ENCODE measurements around the gene PDE9A.

PDE9A gene

DNA sequence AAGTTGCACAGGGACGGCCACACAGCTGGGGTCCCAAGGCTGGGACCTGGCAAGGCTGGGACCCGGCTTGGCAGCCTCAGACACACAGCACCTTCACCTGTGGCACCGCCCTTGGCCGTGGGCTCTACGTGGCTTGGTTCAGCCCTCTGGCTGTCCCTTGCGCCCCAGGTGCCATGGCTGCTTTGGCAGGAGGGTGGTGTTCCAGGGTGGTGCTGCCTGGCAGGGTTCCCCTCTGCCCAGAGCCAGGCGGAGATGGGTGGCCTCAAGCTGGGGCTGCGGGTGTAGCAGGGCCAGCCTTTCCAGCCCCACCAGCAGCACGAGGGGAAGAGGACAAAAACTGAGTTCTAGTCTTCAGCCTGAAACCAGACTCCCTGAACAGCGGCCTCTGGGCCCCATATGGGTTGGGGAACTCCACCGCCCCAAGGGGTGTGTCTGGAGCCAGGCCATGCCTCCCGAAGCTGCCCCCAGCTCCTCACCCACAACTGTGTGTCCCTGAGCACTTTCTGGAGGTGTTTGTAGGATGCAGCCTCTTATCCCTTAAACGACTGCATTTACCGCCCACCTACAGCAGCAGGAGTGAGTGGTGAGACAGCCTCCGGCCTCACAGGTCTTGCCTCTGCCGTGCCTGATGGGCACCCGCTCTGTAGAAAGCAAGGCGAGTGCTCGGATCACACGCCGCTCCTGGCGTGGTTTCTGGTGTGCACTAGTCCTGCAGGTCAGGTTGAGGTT is 92.3 kb downstream of the PDE9A start:
- DNase-seq, result no peak

DNA sequence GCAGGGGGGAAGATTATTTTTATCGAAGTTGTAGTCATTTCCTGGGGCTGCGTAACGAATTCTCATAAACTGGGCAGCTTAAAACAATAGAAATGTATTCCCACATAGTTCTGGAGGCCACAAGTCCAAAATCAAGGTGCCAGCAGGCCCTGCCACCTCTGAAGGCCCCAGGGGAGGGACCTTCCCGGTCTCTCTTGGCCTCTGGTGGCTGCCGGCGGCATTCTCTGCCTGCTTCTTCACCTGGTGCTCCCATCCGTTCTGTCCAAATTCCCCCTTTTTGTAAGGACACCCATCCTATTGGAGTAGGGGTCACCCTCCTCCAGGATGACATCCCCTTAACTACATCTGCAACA is 92.8 kb downstream of the PDE9A start:
- DNase-seq, result no peak

DNA sequence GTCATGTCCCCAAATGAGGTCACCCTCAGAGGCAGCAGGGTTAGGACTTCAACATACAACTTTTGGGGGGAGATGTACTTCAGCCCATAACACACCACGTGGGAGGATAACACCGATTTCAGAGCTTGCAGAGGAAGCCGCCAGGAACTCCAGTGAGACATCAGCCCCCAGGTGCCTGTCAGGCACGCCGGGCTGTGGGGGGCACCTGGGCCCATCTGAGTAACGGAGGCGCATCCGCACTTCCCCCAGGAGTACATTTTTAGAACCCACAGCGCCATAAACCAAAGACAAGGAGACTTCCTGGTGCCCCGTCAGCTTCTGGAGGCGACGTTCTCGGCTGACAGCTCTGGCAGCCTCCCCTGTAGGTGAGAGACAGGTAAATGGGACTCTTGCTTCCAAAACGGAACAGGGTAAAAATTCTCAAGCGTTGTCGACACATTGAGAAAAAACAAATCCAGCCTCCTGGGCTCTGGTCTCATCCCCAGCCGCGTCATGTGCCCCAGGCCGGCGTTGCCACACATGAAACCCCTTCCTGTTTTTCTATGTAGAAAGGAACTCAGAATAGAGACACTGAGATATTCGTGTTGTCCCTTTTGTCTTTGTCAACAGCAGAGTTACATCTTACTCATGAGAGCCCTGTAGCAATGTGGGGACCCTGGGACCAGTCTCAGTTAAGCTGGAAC is 93.3 kb downstream of the PDE9A start:
- peak; percentile 43 for DNase-seq

DNA sequence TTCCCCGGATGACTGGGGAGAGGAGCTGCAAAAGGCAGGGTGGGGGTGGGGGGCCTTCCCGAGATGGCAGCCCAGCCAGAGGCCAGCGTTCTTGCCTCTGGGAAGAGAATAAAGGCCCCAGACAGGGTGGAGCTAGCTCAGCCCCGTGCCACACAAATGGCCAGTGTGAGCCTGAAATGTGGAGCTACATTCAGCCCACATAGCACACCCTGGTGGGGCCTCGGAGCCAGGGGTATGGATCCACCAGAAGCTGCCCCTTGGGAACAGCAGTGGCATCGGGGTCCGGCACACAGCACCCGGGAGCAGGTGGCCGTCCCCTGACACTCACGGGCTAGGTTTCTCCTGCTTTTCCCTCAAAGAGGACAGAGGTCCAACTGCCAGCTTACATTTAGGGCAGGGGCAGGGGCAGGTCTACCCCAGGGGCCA is 93.9 kb downstream of the PDE9A start:
- DNase-seq, result no peak

DNA sequence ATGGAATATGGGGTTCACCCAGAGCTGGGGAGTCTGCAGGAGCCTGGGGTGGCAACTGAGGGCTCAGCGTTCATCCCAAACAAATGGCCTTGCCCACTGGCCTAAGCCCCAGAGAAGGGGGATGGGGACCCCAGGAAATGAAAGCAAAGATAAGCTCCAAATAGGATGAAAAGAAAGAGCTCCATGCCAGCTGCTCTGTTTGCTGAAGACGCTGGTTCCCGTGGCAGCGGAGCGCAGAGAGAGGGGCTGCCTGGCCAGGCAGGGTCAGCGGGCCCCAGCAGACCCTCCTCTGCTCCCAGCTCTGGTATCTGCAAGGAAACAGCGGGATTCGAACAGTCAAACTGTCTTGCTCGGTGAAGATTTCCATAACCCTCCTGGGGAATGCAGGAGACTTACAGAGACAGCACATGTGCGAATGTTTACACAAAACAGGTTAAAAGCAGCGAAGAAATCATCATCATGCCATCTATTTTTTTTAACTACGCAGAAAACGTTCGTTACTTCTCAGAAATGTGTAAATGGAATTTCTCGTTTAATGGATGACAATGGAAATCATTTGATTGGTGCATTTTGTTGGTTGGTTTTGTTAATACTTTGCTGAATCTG is 94.4 kb downstream of the PDE9A start:
- no peak for DNase-seq

DNA sequence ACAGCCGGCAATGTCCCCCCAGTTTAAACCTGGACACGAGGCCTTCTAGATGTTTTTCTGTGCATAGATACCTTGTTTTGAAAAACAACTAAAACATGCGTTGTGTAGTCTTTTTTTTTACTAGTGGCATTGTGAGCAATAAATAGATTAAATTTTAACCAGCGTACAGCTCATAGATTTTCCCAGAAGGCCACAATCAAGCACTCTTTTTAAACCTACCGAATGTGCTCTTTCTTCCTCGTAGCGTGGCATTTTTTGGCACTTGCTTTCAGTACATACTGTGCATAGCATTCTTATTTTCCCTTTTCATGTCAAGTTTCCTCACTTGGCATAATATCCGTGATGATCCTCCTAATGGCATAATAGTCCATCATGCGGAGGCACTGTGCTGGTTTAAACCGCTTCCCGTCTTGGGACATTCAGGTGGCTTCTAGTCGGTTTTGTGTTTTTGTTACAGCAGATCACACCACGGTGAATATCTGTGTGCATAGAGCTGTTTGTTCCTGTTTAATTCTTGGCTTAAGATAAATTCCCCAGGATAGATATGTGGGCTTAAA is 95.3 kb downstream of the PDE9A start:
- DNase-seq, result no peak

DNA sequence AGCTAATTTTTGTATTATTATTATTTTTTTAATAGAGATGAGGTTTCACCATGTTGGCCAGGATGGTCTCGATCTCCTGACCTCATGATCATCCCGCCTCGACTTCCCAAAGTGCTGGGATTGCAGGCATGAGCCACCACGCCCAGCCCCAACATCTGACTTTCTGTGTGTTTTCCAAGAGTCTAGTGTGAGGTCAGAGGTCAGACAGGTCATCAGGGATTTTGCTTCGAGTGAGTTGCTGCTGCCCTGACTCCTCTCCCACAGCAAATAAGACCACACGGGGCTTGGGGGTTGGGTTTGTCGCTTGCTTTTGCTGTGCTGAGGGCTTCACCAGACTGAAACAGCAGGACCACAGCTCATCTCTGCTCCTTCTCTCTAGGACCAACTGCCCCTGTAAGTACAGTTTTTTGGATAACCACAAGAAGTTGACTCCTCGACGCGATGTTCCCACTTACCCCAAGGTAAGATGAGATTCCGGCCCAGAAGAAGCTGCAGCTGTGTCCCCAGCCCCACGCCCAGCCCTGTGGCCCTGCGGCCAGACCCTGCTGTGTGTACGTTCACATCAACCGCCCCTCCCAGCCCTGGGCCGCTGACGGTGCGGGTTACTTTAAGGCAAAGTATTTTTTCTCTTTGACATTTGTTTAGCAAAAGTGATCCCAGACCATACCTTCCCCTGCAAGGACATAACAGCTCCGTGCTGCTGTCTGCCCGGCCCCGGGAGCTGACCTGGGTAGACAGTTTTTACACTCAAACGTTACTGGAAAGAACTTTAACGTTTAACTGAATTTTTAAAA is 97.5 kb downstream of the PDE9A start:
- DNase-seq, result no peak

DNA sequence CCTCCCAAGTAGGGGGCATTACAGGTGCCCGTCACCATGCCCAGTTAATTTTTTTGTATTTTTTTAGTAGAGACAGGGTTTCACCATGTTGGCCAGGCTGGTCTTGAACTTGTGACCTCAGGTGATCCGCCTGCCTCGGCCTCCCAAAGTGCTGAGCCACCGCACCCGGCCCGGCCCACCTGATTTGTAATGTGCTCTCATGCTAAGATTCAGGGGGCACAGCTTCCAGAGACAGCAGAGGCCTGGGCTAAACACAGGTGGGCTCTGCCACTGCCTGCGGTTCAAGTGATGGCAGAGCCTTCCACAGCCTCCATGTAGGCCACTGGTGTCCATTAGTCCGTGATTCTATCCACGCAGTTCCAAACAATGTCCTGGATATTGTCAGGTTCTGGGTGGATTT is 98.4 kb downstream of the PDE9A start:
- no peak for DNase-seq

DNA sequence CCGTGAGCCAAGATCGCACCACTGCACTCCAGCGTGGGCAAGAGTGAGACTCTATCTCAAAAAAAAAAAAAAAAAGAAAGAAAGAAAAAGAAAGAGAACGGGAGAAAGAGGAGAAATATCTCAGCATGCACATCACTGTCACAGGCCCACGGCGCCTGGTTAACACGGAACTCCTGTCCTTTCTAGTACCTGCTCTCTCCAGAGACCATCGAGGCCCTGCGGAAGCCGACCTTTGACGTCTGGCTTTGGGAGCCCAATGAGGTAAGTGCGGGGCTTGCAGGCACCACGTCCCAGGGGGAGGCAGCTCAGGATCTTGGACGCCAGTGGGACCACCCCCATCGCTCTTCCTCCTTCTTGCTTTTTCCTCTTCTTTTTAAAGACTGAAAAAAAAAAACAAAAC is 100.4 kb downstream of the PDE9A start:
- DNase-seq, result no peak

DNA sequence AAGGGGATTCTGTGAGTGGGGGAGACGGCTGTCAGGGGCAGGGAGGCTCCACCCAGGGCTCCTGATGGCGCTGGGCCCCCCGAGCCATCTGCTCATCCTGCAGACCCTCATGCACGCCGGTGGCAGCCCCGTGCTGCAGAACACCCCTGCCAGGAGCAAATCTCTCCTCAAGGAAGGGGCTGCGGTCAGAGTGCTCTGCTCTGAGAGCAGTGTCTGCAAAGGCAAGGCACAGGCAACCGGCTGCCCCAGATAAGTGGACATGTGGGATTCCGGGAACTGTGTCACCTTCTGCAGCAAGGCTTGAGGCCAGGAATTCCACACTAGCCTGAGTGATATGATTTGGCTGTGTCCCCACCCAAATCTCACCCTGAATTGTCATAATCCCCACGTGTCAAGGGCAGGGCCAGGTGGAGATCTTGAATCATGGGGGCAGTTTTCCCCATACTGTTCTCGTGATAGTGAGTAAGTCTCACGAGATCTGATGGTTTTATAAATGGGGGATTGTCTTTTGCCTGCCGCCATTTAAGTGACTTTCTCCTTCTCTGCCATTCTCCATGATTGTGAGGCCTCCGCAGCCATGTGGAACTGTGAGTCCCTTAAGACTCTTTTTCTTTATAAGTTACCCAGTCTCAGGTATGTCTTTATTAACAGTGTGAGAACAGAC is 101.0 kb downstream of the PDE9A start:
- DNase-seq, result no peak

DNA sequence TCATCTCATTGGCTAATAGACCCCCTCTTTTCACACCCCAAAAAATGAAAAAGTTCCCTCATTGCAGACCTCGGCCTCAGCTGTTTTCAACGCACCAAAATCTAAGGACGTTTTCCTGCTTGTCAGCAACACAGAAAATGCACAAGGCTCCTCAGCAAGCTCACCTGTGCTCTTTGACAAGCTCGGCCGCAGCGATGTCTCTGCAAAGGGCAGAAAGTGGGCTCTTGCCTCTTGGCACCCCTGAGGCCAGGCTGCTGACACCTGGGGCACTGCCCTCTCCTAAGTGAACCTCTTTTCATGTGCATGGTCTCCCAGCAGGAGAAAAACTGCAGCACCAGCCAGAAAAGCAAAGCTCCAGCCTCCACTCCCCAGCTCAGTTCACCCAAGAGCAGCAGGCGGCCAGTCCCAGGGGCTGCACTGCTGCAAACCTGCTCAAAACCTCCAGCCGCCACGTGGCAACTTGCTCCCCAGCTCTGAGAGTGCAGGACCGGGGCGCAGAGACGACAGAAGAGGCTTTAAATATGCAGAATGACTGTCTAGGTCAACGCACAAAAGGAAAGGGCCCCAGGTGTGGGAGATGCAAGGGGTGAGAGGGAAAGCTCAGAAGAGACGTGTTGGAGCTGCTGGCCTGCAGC is 101.7 kb downstream of the PDE9A start:
- DNase-seq, result no peak

DNA sequence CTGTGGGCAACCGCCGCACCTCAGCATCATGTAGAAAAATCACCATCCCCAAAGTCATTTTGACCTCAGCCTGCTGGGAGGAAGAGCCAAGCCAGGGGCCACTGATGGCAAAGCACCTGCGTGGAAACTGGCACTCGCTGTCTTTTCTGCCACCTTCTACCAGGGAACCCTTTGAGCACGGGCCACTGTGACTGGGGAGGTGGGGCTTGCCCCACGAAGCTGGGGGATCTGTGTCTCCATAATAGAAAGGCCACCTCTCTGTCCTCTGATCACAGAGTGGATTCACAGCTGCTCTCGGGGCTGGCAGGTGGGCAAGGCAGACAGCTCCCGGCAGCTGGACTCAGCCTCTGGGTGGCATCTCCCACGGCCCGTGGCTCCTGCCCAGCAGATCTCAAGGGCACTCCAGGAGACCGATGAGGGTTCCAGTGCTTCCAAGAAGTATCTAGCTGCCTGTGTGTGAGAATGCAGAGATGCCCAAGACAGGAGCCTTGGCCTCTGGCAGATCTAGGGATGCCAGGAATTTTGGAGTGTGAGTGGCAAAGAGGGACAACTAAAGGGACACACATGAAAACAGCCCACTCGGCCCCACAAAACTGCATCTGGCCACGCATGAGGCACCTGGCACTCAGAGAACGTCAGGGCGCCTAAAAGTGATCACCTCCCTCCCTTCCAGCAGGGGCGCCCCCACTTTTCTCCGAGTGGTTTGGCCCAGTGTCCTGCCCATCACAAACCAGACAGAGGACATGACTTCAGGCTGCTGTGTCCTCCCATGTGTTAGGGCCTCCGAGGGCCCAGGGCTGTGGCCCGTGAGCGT is 102.6 kb downstream of the PDE9A start:
- no peak for DNase-seq

DNA sequence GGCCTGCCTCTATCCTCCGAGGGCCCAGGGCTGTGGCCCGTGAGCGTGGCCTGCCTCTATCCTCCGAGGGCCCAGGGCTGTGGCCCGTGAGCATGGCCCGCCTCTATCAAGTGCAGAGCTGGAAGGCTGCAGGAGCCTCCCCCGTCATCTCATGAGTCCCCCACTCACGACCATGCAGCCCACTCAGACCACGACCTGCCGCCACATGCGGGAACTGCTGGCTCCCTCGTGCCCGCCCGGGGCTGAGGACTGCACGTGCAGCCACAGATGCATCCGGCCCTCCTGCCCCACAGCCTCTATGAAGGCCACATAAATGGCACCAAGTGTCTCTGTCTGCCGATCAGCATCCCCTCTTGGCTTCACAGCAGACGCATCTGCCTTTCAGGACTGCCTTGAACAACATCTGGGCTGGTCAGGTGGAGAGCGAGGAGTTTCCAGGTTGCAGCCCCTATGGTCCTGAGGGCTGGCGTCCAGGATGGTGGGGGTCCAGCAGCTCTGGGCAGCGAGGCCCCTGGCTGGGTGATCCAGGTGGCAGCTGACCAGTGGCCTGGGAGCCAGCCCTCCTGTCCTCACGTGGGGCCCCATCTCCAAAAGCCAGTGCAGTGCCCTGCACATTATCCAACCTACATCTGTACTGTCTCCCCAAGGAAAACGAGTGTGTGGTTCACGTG is 103.3 kb downstream of the PDE9A start:
- no peak for DNase-seq

DNA sequence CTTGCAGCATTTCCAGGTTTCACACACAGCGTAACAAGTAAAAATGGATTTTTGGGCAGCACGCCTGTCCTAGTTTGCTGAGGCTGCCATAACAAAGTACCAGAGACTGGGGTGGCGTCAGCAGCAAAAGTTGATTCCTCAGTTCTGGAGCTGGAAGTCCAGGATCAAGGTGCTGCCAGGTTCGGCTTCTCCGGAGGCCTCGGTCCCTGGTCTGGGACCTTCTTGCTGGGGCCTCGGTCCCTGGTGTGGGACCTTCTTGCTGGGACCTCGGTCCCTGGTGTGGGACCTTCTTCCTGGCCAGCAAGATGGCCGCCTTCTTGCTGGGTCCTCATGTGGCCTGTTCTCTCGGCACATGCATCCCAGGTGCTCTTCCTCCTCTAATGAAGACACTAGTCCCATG is 104.0 kb downstream of the PDE9A start:
- no peak for DNase-seq

DNA sequence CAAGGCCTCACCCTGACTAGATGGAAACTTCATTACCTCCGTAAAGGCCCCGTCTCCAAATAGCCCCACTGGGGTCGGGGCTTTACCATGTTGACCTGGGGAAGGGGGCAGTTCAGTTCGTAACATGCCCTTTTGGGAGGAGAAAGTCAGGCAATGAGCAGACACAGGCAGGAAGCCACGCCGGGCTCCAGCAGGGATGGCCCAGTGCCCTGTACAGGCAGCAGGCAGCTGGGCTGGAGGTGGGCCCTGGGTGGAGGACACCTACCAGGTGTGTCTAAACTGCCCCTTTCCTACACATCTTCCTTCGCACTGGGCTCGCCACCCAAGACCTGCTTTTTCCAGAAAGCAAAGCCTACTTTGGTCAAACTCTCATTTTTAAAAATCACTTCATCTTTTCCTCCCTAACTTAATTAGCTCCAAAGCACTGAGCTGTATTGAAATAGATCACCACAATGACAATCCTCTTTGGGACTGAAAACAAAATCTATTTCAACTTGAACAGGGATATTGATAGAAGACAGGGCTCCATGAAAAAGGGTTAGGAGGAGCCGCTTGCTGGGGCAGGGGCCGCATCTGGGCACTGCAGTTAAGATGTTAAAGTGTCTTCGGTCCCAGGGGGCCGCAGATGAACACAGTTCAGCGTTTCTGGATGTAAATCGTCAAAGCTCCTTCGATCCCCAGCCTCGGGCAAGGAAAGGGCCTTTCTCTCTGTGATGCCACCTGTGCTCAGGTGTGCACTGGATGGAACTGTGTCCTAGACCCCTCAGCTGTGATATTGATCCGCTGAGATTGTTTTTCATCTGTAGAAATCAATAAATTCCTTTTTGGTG is 104.6 kb downstream of the PDE9A start:
- no peak for DNase-seq

DNA sequence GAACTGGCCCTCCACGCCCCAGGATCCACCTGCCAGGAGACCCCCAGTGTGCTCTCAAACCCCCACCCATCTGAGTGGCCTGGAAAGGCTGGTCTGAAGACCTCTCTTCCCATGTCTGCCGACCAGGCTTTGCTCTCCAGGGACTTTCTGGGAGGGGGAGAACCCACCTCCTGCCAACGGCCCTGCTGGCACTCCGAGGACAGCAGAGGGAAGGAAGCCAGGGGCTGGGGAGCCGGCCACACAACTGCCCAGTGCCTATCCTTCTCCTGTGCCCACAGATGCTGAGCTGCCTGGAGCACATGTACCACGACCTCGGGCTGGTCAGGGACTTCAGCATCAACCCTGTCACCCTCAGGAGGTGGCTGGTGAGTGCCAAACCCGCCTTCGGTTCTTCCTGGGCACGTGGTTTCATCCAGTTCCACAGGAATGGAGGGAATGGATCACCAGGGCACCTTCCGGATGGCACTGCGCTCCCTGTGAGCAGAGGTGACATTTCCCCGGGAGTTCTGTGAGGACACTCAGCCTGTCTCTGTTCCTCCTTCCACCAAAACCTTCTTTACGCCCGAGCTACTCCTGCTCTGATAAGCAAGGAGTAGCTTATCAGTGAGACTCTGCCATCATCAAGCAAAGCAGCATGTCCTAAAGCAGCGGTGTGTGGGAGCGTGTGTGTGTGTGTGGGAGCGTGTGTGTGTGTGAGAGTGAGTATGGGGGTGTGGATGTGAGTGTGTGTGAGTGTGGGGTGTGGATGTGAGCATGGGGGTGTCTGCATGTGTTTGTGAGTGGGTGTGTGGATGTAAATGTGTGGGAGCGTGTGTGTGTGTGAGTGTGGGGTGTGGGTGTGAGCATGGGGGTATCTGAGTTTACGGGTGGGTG is 105.5 kb downstream of the PDE9A start:
- DNase-seq, result no peak

DNA sequence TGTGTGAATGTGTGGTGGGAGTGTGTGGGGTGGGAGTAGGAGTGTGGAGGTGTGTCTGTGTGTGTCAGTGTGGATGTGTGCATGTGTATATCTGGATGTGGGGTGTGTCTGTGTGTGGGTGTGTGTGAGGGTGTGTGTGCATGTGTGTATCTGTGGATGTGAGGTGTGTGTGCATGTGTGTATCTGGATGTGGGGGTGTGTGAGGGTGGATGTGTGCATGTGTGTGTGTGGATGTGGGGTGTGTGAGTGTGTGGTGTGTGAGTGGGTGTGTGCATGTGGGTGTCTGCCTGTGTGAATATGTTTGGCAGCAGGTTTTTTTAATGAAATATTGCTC is 106.1 kb downstream of the PDE9A start:
- no peak for DNase-seq

DNA sequence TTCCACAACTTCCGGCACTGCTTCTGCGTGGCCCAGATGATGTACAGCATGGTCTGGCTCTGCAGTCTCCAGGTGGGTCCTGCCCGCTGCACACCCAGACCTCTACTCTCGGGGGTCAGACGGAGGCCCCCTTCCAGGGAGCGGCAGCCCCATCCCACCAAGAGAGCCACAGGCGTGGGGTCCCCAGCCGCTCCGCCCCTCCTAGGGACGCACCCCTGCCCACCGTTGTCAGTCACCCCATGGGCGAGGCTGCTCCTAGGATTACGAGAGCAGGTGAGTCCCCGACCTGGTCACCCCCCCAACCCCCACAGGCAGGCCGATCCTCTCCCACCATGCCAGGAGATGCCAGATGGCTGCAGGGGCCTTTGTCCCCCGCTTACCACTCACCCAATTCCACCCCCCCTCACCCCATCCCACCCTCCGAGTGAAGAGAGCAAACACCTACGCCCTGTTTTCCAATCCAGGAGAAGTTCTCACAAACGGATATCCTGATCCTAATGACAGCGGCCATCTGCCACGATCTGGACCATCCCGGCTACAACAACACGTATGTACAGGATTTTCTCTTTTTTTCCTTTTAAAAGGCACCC is 107.0 kb downstream of the PDE9A start:
- DNase-seq, result no peak

All from midbrain (tissue), 1 donor.